Suprapubic skin (tissue), 3 donors: Measurements from ENCODE around the gene ZNF507.

Source experiments
- EP300 ChIP-seq: sonication (generic); formaldehyde crosslinking; IDR thresholded peaks from one replicate; pipeline ENCODE4 v1.6.1; 2017; ENCODE audit warnings: antibody characterized with exemption
- TF ChIP-seq, protein P1 (sequence below), 2 donors: fragments of 200-600 bp in 1 of 2; fragments of 450-650 bp in 1 of 2; sonication (generic) in 1 of 2; IDR thresholded peaks; one replicate each; pipeline ENCODE4 v1.5.1; 2016 to 2019; ENCODE audit warnings: antibody characterized with exemption in 2 of 2, mild to moderate bottlenecking in 1 of 2, moderate library complexity in 1 of 2

DNA sequence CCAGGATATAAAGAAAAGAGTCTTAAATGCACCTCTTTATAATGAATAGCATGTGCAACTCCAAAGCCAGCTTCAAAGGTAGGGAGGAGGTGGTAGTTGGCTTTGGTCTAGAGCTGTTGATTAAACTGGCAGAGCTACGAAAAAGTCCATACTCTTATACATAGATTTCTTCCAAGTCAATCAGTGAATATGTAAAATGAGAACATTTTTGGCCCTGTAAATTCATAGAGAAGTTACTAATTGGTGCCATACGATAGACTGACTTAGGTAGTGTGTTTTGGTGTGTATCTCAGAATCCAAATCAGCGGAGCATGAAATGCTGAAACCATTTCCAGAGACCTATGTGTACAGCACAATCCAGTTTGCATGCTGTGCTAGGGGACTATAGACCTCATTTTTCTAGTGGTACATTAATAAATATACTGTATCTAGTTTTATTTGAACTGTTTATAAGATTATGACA lies 43.0 kb downstream of the ZNF507 start:
- TF ChIP-seq, protein P1, sequence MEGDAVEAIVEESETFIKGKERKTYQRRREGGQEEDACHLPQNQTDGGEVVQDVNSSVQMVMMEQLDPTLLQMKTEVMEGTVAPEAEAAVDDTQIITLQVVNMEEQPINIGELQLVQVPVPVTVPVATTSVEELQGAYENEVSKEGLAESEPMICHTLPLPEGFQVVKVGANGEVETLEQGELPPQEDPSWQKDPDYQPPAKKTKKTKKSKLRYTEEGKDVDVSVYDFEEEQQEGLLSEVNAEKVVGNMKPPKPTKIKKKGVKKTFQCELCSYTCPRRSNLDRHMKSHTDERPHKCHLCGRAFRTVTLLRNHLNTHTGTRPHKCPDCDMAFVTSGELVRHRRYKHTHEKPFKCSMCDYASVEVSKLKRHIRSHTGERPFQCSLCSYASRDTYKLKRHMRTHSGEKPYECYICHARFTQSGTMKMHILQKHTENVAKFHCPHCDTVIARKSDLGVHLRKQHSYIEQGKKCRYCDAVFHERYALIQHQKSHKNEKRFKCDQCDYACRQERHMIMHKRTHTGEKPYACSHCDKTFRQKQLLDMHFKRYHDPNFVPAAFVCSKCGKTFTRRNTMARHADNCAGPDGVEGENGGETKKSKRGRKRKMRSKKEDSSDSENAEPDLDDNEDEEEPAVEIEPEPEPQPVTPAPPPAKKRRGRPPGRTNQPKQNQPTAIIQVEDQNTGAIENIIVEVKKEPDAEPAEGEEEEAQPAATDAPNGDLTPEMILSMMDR (IDR thresholded peaks at IDR 0.05), result no peak
- TF ChIP-seq EP300, result no peak
